IMR-90 (cell line): ENCODE results near the gene ZEB2. TPM values are rescaled to one million over a fixed set of nuclear protein-coding genes. Genes with fewer than 3 reads are reported as not detected.

Source experiments
- ATAC-seq: fragments of 200-7000 bp; cut with Tn5 transposase; 2 replicates; pipeline ENCODE4 v1.9.1; 2020; ENCODE audit warnings: low read depth, mild to moderate bottlenecking, moderate library complexity
- BruUV-seq: library from RNA; stranded (reverse); fragments of 400-500 nt; replicated peaks from 2 replicates; lab custom pipeline; 2021; lab: Mats Ljungman, UMichigan
- CTCF ChIA-PET: fragments of 300-600 bp; formaldehyde crosslinking; extraction: SDS; loops from one replicate; lab custom pipeline; 2021; ENCODE audit warnings: antibody characterized with exemption; lab: Yijun Ruan, JAX
- POLR2A ChIA-PET: fragments of 300-600 bp; sonication (Branson Sonifier 250); formaldehyde crosslinking; loops from one replicate; lab custom pipeline; 2022; ENCODE audit warnings: antibody characterized with exemption; ENCODE audit not compliant: unreplicated experiment; lab: Charles Lee
- DNase-seq: peaks from one replicate; pipeline ENCODE4 v3.0.0; 2013
- H2AFZ ChIP-seq: replicated peaks from 2 replicates; pipeline ENCODE3; 2013; ENCODE audit warnings: low read length, mild to moderate bottlenecking; ENCODE audit not compliant: poor library complexity
- H2AK5ac ChIP-seq: 2 replicates; pipeline ENCODE4 v1.6.1; 2013; ENCODE audit warnings: low read depth, low read length, inconsistent platforms
- H2AK9ac ChIP-seq: replicated peaks from 2 replicates; pipeline ENCODE3; 2013; ENCODE audit warnings: mild to moderate bottlenecking, low read depth, low read length, moderate library complexity; ENCODE audit not compliant: poor library complexity
- H2BK120ac ChIP-seq: 2 replicates; pipeline ENCODE4 v1.6.1; 2013; ENCODE audit warnings: low read depth, low read length, inconsistent platforms
- H2BK15ac ChIP-seq: 3 replicates; pipeline ENCODE4 v1.6.1; 2013; ENCODE audit warnings: low read depth, low read length, inconsistent platforms
- H2BK20ac ChIP-seq: 2 replicates; pipeline ENCODE4 v1.6.1; 2013; ENCODE audit warnings: low read depth, mild to moderate bottlenecking, inconsistent platforms, low read length, moderate library complexity
- H2BK5ac ChIP-seq: 2 replicates; pipeline ENCODE4 v1.6.1; 2013; ENCODE audit warnings: mild to moderate bottlenecking, low read depth, low read length, inconsistent platforms; ENCODE audit not compliant: poor library complexity, severe bottlenecking
- H3K14ac ChIP-seq: replicated peaks from 2 replicates; pipeline ENCODE4 v1.6.1; 2013; ENCODE audit warnings: low read depth, low read length, inconsistent platforms
- H3K18ac ChIP-seq: 2 replicates; pipeline ENCODE4 v1.6.1; 2013; ENCODE audit warnings: low read depth, low read length, control low read depth
- H3K23ac ChIP-seq: 2 replicates; pipeline ENCODE4 v1.6.1; 2013; ENCODE audit warnings: low read depth, low read length, inconsistent platforms
- H3K27ac ChIP-seq: 2 replicates; pipeline ENCODE4 v1.5.1; 2013; ENCODE audit warnings: mild to moderate bottlenecking, control low read depth, low read length; ENCODE audit not compliant: insufficient read depth
- H3K27me3 ChIP-seq: 2 replicates; pipeline ENCODE4 v1.6.1; 2013; ENCODE audit warnings: low read length; ENCODE audit not compliant: control insufficient read depth, insufficient read depth
- H3K36me3 ChIP-seq: 2 replicates; pipeline ENCODE4 v1.6.1; 2013; ENCODE audit warnings: low read length, mixed read lengths; ENCODE audit not compliant: control insufficient read depth, insufficient read depth
- H3K4ac ChIP-seq: 2 replicates; pipeline ENCODE4 v1.6.1; 2013; ENCODE audit warnings: low read depth, low read length, inconsistent platforms
- H3K4me1 ChIP-seq: 2 replicates; pipeline ENCODE4 v1.6.1; 2013; ENCODE audit warnings: low read length, mixed read lengths; ENCODE audit not compliant: control insufficient read depth, insufficient read depth
- H3K4me2 ChIP-seq: 2 replicates; pipeline ENCODE4 v1.6.1; 2013; ENCODE audit warnings: low read depth, mild to moderate bottlenecking, control low read depth, low read length, moderate library complexity
- H3K4me3 ChIP-seq: 2 replicates; pipeline ENCODE4 v1.5.1; 2013; ENCODE audit warnings: low read depth, mild to moderate bottlenecking, control low read depth, low read length, moderate library complexity; ENCODE audit not compliant: insufficient read depth
- H3K56ac ChIP-seq: 2 replicates; pipeline ENCODE4 v1.6.1; 2013; ENCODE audit warnings: low read length, inconsistent platforms; ENCODE audit not compliant: insufficient read depth; ENCODE audit errors: extremely low read depth
- H3K79me1 ChIP-seq, 2 experiments: 2 replicates each; pipeline ENCODE4 v1.6.1; 2013; ENCODE audit warnings: low read length in 2 of 2, inconsistent platforms in 1 of 2, low read depth in 1 of 2
- H3K9ac ChIP-seq: 2 replicates; pipeline ENCODE4 v1.6.1; 2013; ENCODE audit warnings: low read depth, low read length, control low read depth
- H3K9me1 ChIP-seq: 2 replicates; pipeline ENCODE4 v1.6.1; 2013; ENCODE audit warnings: low read length, inconsistent platforms; ENCODE audit not compliant: insufficient read depth
- H3K9me3 ChIP-seq: 2 replicates; pipeline ENCODE4 v1.6.1; 2013; ENCODE audit warnings: low read length; ENCODE audit not compliant: control insufficient read depth, insufficient read depth
- H4K20me1 ChIP-seq: 2 replicates; pipeline ENCODE4 v1.6.1; 2013; ENCODE audit warnings: low read length, inconsistent platforms; ENCODE audit not compliant: insufficient read depth
- H4K5ac ChIP-seq: 2 replicates; pipeline ENCODE4 v1.6.1; 2013; ENCODE audit warnings: mild to moderate bottlenecking, low read depth, low read length, control low read depth
- H4K8ac ChIP-seq, 2 experiments: 2 replicates each; pipeline ENCODE4 v1.6.1; 2013; ENCODE audit warnings: low read depth in 2 of 2, low read length in 2 of 2, control low read depth in 1 of 2, inconsistent platforms in 1 of 2
- H4K91ac ChIP-seq: 2 replicates; pipeline ENCODE4 v1.6.1; 2013; ENCODE audit warnings: low read depth, low read length, inconsistent platforms; ENCODE audit not compliant: insufficient read depth
- BHLHE40 ChIP-seq: fragments of 150-350 bp; IDR thresholded peaks from 2 replicates; pipeline ENCODE4 v1.6.1; 2016; ENCODE audit warnings: mild to moderate bottlenecking, low read depth, low read length
- CEBPB ChIP-seq: IDR thresholded peaks from 2 replicates; pipeline ENCODE4 v1.6.1; 2012; ENCODE audit warnings: low read depth, low read length, improper control_type of control experiment
- CHD1 ChIP-seq: IDR thresholded peaks from 2 replicates; pipeline ENCODE4 v1.6.1; 2012; ENCODE audit warnings: low read depth, low read length, improper control_type of control experiment
- FOS ChIP-seq: fragments of 150-350 bp; IDR thresholded peaks from 2 replicates; pipeline ENCODE4 v1.6.1; 2016; ENCODE audit warnings: low read depth, low read length
- MAFK ChIP-seq: IDR thresholded peaks from 2 replicates; pipeline ENCODE4 v1.6.1; 2012; ENCODE audit warnings: low read depth, low read length, improper control_type of control experiment
- MAZ ChIP-seq: IDR thresholded peaks from 2 replicates; pipeline ENCODE4 v1.6.1; 2012; ENCODE audit warnings: low read depth, mild to moderate bottlenecking, low read length, improper control_type of control experiment, moderate library complexity, borderline replicate concordance
- NFE2L2 ChIP-seq: fragments of 150-350 bp; IDR thresholded peaks from 2 replicates; pipeline ENCODE4 v1.6.1; 2016; ENCODE audit warnings: low read depth, mild to moderate bottlenecking, low read length
- POLR2A ChIP-seq: IDR thresholded peaks from 2 replicates; pipeline ENCODE4 v1.6.1; 2012; ENCODE audit warnings: mild to moderate bottlenecking, low read depth, low read length
- RAD21 ChIP-seq: IDR thresholded peaks from 2 replicates; pipeline ENCODE4 v1.6.1; 2012; ENCODE audit warnings: low read length, improper control_type of control experiment
- RCOR1 ChIP-seq: IDR thresholded peaks from 2 replicates; pipeline ENCODE4 v1.6.1; 2012; ENCODE audit warnings: mild to moderate bottlenecking, low read length, improper control_type of control experiment; ENCODE audit not compliant: insufficient replicate concordance
- RFX5 ChIP-seq: IDR thresholded peaks from 2 replicates; pipeline ENCODE4 v1.8.0; 2012; ENCODE audit warnings: low read depth, mild to moderate bottlenecking, low read length, moderate library complexity
- SMC3 ChIP-seq: fragments of 150-350 bp; IDR thresholded peaks from 2 replicates; pipeline ENCODE4 v1.6.1; 2016; ENCODE audit warnings: low read depth, mild to moderate bottlenecking, antibody characterized with exemption, low read length, moderate library complexity
- WGBS, 2 experiments: methylation state at CpG; one replicate each; pipeline versions ENCODE4 v1.1.5 to v1.1.7; 2013; ENCODE audit warnings: missing lambda C conversion rate in 2 of 2; ENCODE audit not compliant: insufficient read length in 1 of 2; ENCODE audit errors: extremely low coverage in 2 of 2; 5-methylcytosine and 5-hydroxymethylcytosine counted together
- dilution Hi-C: fragments of 300-500 bp; cut with HindIII; formaldehyde crosslinking; loops from one replicate; pipeline ENCODE4 v1.14.3; 2018; ENCODE audit warnings: low sequenced_read_pairs; ENCODE audit not compliant: unreplicated experiment
- in situ Hi-C: fragments of 300-500 bp; cut with MboI; formaldehyde crosslinking; loops from 3 replicates; pipeline ENCODE4 v1.14.3; 2019; ENCODE audit warnings: low sequenced_read_pairs, inconsistent platforms, mixed read lengths
- intact Hi-C: fragments of 100-400 bp; cut with micrococcal nuclease; formaldehyde crosslinking; loops from 2 replicates; pipeline ENCODE4 v1.10.0; 2022
- polyA plus RNA-seq, 3 experiments: library from polyadenylated mRNA; depleted of rRNA; stranded (reverse); fragments of >200 nt; gene quantifications; 2 replicates each; pipeline ENCODE4 v1.2.3, GENCODE V29; 2012; ENCODE audit warnings: low replicate concordance in 1 of 3
- total RNA-seq: library from RNA; depleted of rRNA; stranded (reverse); fragments of >200 nt; gene quantifications from 2 replicates; pipeline ENCODE4 v1.2.3, GENCODE V29; 2012
- TF ChIP-seq, protein P1 (sequence below): fragments of 150-350 bp; IDR thresholded peaks from 2 replicates; pipeline ENCODE4 v1.6.1; 2016; ENCODE audit warnings: low read depth, mild to moderate bottlenecking, low read length, moderate library complexity, borderline replicate concordance
- TF ChIP-seq, protein P2 (sequence below): fragments of 150-350 bp; IDR thresholded peaks from 2 replicates; pipeline ENCODE4 v1.6.1; 2017; ENCODE audit warnings: mild to moderate bottlenecking, antibody characterized with exemption, low read length, low read depth

Gene ZEB2
- total and polyA plus RNA-seq, 2 of the 4 experiments (the other 2 are of a cell fraction): 22.4 to 50.9 TPM

DNA sequence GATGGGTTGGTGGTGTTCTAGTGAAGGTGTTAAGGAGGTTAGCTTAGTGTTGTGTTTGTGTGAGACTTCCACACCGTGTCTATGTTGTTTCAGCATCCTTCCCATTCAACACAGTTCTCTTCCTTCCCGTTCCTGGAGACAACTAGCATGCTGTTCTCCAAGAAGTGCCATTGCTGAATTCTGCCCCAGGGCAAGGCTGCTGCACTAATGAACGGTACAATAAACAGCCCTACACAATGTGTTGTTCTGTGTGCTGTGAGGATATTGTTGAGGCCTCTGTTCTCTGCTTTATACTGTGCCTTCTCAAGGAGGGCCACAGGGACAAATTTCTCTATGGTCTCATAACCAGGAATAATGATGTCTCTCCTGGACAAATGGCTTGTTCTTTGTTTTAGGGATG, 39.8 kb upstream of the ZEB2 start:
- Histone ChIP-seq H4K20me1 (no peaks in the 10 kb centered on the region), H3K36me3 (no peaks in the 10 kb centered on the region), H3K27me3 (no peaks in the 10 kb centered on the region), H3K9ac (no peak overlapping the region), H3K4ac (no peak overlapping the region), H3K4me3 (no peak overlapping the region), H3K18ac (no peak overlapping the region), H3K9me3 (no peaks in the 10 kb centered on the region), H3K79me1 (no peaks in the 10 kb centered on the region), H2BK120ac (no peak overlapping the region), H3K23ac (no peak overlapping the region; the same call in 1 of the 2 replicates), H4K5ac (no peak overlapping the region), H4K8ac (no peak overlapping the region), H3K4me2 (no peak overlapping the region), H2BK15ac (no peak overlapping the region), H4K91ac (no peak overlapping the region), H2BK5ac (no peak overlapping the region), H3K27ac (no peak overlapping the region), H2AFZ (no peak overlapping the region), H2BK20ac (no peak overlapping the region), H2AK9ac (no peak overlapping the region), H2AK5ac (no peak overlapping the region), H3K14ac (no peak overlapping the region), H3K4me1 (no peaks in the 10 kb centered on the region), H3K56ac (no peak overlapping the region), H3K9me1 (no peaks in the 10 kb centered on the region)
- in situ Hi-C loops: no loop called here
- dilution Hi-C loops: no loop called here
- intact Hi-C loops: no loop called here
- CTCF ChIA-PET: no interaction called here
- no peak for TF ChIP-seq BHLHE40
- TF ChIP-seq NFE2L2: no peak
- no peak for TF ChIP-seq MAZ
- TF ChIP-seq, protein P1, sequence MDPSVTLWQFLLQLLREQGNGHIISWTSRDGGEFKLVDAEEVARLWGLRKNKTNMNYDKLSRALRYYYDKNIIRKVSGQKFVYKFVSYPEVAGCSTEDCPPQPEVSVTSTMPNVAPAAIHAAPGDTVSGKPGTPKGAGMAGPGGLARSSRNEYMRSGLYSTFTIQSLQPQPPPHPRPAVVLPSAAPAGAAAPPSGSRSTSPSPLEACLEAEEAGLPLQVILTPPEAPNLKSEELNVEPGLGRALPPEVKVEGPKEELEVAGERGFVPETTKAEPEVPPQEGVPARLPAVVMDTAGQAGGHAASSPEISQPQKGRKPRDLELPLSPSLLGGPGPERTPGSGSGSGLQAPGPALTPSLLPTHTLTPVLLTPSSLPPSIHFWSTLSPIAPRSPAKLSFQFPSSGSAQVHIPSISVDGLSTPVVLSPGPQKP: no peak
- TF ChIP-seq FOS: no peak
- TF ChIP-seq MAFK: no peak
- TF ChIP-seq RCOR1: no peak
- TF ChIP-seq, protein P2, sequence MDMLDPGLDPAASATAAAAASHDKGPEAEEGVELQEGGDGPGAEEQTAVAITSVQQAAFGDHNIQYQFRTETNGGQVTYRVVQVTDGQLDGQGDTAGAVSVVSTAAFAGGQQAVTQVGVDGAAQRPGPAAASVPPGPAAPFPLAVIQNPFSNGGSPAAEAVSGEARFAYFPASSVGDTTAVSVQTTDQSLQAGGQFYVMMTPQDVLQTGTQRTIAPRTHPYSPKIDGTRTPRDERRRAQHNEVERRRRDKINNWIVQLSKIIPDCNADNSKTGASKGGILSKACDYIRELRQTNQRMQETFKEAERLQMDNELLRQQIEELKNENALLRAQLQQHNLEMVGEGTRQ: no peak
- no peak for TF ChIP-seq POLR2A
- no peak for TF ChIP-seq RFX5
- TF ChIP-seq CEBPB: no peak
- TF ChIP-seq CHD1: no peak
- no peak for TF ChIP-seq SMC3
- no peak for TF ChIP-seq RAD21
- WGBS, 2 experiments: no CpG with 5 or more reads among the region's 3 CpGs
- POLR2A ChIA-PET: no interaction called here
- ATAC-seq (no peak), DNase-seq (no peak)
- BruUV-seq: no TSS peak
